Activated effector memory CD4-positive, alpha-beta T cell treated with anti-CD3 and anti-CD28 coated beads, Interleukin-2, amount 50 U/mL, for 16 hours (primary cell): ENCODE measurements around the gene CYTL1.
"Not testable (repeated sequence)": the region's sequence is repeated elsewhere in the genome, so short reads cannot be mapped to it uniquely, and the experiment has no call there.

Source experiments
- DNase-seq: peaks from one replicate; pipeline ENCODE4 v3.0.0-alpha.2; 2020

The CYTL1 gene

GRCh38 chr4:5019274-5019673 is at the start of gene CYTL1:
Gene CYTL1 (minus strand): TSS chr4:5019458. CDS start chr4:5019445, 13 bp downstream.
- no peak for DNase-seq

GRCh38 chr4:5067908-5068307 is 48.6 kb upstream of the CYTL1 start:
- DNase-seq, result no peak

- not testable (repeated sequence) for DNase-seq
These were observed 47.7 kb upstream of the CYTL1 start for GRCh38 chr4:5066968-5067367.

GRCh38 chr4:5066101-5066500 is 46.8 kb upstream of the CYTL1 start:
- DNase-seq, result no peak

GRCh38 chr4:5055411-5055810 is 36.2 kb upstream of the CYTL1 start:
- DNase-seq, result no peak

GRCh38 chr4:5054532-5054931 is 35.3 kb upstream of the CYTL1 start:
- DNase-seq, result no peak

GRCh38 chr4:5052726-5053425 is 33.6 kb upstream of the CYTL1 start:
- no peak for DNase-seq

- no peak for DNase-seq
These were observed 33.0 kb upstream of the CYTL1 start for GRCh38 chr4:5052204-5052702.

GRCh38 chr4:5051278-5052203 is 32.3 kb upstream of the CYTL1 start, which contains the start of gene STK32B:
Gene STK32B (plus strand): TSS chr4:5051480.
- DNase-seq, result no peak

GRCh38 chr4:5050520-5051277 is 31.4 kb upstream of the CYTL1 start:
- no peak for DNase-seq

- no peak for DNase-seq
These were observed 29.5 kb upstream of the CYTL1 start for GRCh38 chr4:5048721-5049120.

- DNase-seq, result no peak
These were observed 25.8 kb upstream of the CYTL1 start for GRCh38 chr4:5045097-5045496.

- DNase-seq, result no peak
These were observed 25.1 kb upstream of the CYTL1 start for GRCh38 chr4:5044341-5044740.

- DNase-seq, result no peak
These were observed 24.3 kb upstream of the CYTL1 start for GRCh38 chr4:5043579-5043978.

- no peak for DNase-seq
These were observed 22.4 kb upstream of the CYTL1 start for GRCh38 chr4:5041699-5042098.

GRCh38 chr4:5040856-5041620 is 21.8 kb upstream of the CYTL1 start:
- no peak for DNase-seq

- no peak for DNase-seq
These were observed 20.5 kb upstream of the CYTL1 start for GRCh38 chr4:5039800-5040199.

- DNase-seq, result no peak
These were observed 18.6 kb upstream of the CYTL1 start for GRCh38 chr4:5037553-5038551.

- DNase-seq, result no peak
These were observed 17.0 kb upstream of the CYTL1 start for GRCh38 chr4:5036239-5036638.

GRCh38 chr4:5034206-5034605 is 14.9 kb upstream of the CYTL1 start:
- DNase-seq, result no peak

- no peak for DNase-seq
These were observed 14.1 kb upstream of the CYTL1 start for GRCh38 chr4:5033281-5033841.
